Measurements from ENCODE around the gene MB.

MB gene

GRCh38 chr22:35601013-35601580 lies 16.0 kb downstream of the MB start:
- Histone ChIP-seq H3K4me1 (ENCODE audit: insufficient read depth, insufficient read length) (no peaks in the 10 kb centered on the region), H3K9ac (ENCODE audit: insufficient read length, low read depth) (no peak overlapping the region), H3K27me3 (ENCODE audit: insufficient read depth, insufficient read length) (no peaks in the 10 kb centered on the region), H3K36me3 (ENCODE audit: insufficient read depth, insufficient read length, low read length) (no peaks in the 10 kb centered on the region), H3K4me3 (ENCODE audit: insufficient read length, low read depth) (no peak overlapping the region), H3K9me3 (ENCODE audit: insufficient read depth, low read length) (no peaks in the 10 kb centered on the region)
- TF ChIP-seq ZNF274 (IDR thresholded peaks at IDR 0.05; ENCODE audit: low read depth, low read length), result no peak
- TF ChIP-seq YY1 (IDR thresholded peaks at IDR 0.05; ENCODE audit: insufficient read depth, insufficient read length), result no peak
- TF ChIP-seq SUZ12 (IDR thresholded peaks at IDR 0.05; ENCODE audit: extremely low read depth, insufficient read depth, insufficient read length), result no peak
- DNase-seq (ENCODE audit: low read depth, low spot score), result no peak

- Histone ChIP-seq H3K9me3 (ENCODE audit: insufficient read depth, low read length) (no peaks in the 10 kb centered on the region), H3K27me3 (ENCODE audit: insufficient read depth, insufficient read length) (no peaks in the 10 kb centered on the region), H3K4me1 (ENCODE audit: insufficient read depth, insufficient read length) (no peaks in the 10 kb centered on the region), H3K4me3 (ENCODE audit: insufficient read length, low read depth) (no peak overlapping the region), H3K36me3 (ENCODE audit: insufficient read depth, insufficient read length, low read length) (no peaks in the 10 kb centered on the region), H3K9ac (ENCODE audit: insufficient read length, low read depth) (no peak overlapping the region)
- DNase-seq (ENCODE audit: low read depth, low spot score), result no peak
- no peak for TF ChIP-seq ZNF274 (IDR thresholded peaks at IDR 0.05; ENCODE audit: low read depth, low read length)
- TF ChIP-seq YY1 (IDR thresholded peaks at IDR 0.05; ENCODE audit: insufficient read depth, insufficient read length), result no peak
Measured at GRCh38 chr22:35600476-35600875, 16.7 kb downstream of the MB start.

GRCh38 chr22:35599364-35599763 lies 17.8 kb downstream of the MB start:
- peaks cover under 1% of the 10 kb centered on the region for H3K4me1 ChIP-seq (ENCODE audit: insufficient read depth, insufficient read length)
- no peaks in the 10 kb centered on the region for H3K9me3 ChIP-seq (ENCODE audit: insufficient read depth, low read length)
- no peak overlapping the region for H3K4me3 ChIP-seq (ENCODE audit: insufficient read length, low read depth)
- DNase-seq (ENCODE audit: low read depth, low spot score), result no peak
- H3K9ac ChIP-seq (ENCODE audit: insufficient read length, low read depth), result no peak overlapping the region
- no peaks in the 10 kb centered on the region for H3K36me3 ChIP-seq (ENCODE audit: insufficient read depth, insufficient read length, low read length)
- no peak for TF ChIP-seq YY1 (IDR thresholded peaks at IDR 0.05; ENCODE audit: insufficient read depth, insufficient read length)
- TF ChIP-seq SUZ12 (IDR thresholded peaks at IDR 0.05; ENCODE audit: extremely low read depth, insufficient read depth, insufficient read length), result no peak
- TF ChIP-seq ZNF274 (IDR thresholded peaks at IDR 0.05; ENCODE audit: low read depth, low read length), result no peak
- no peaks in the 10 kb centered on the region for H3K27me3 ChIP-seq (ENCODE audit: insufficient read depth, insufficient read length)

GRCh38 chr22:35598396-35598710 lies 18.8 kb downstream of the MB start:
- no peaks in the 10 kb centered on the region for H3K36me3 ChIP-seq (ENCODE audit: insufficient read depth, insufficient read length, low read length)
- H3K9ac ChIP-seq (ENCODE audit: insufficient read length, low read depth), result no peak overlapping the region
- no peak overlapping the region for H3K4me3 ChIP-seq (ENCODE audit: insufficient read length, low read depth)
- no peak for DNase-seq (ENCODE audit: low read depth, low spot score)
- H3K9me3 ChIP-seq (ENCODE audit: insufficient read depth, low read length), result no peaks in the 10 kb centered on the region
- H3K4me1 ChIP-seq (ENCODE audit: insufficient read depth, insufficient read length), result peaks cover 7% of the 10 kb centered on the region
- H3K27me3 ChIP-seq (ENCODE audit: insufficient read depth, insufficient read length), result no peaks in the 10 kb centered on the region
- TF ChIP-seq SUZ12 (IDR thresholded peaks at IDR 0.05; ENCODE audit: extremely low read depth, insufficient read depth, insufficient read length) (no peak), YY1 (IDR thresholded peaks at IDR 0.05; ENCODE audit: insufficient read depth, insufficient read length) (no peak), ZNF274 (IDR thresholded peaks at IDR 0.05; ENCODE audit: low read depth, low read length) (no peak)

- TF ChIP-seq ZNF274 (IDR thresholded peaks at IDR 0.05; ENCODE audit: low read depth, low read length), result no peak
- no peak for TF ChIP-seq YY1 (IDR thresholded peaks at IDR 0.05; ENCODE audit: insufficient read depth, insufficient read length)
- no peak for TF ChIP-seq SUZ12 (IDR thresholded peaks at IDR 0.05; ENCODE audit: extremely low read depth, insufficient read depth, insufficient read length)
- Histone ChIP-seq H3K4me1 (ENCODE audit: insufficient read depth, insufficient read length) (peaks cover 7% of the 10 kb centered on the region), H3K27me3 (ENCODE audit: insufficient read depth, insufficient read length) (no peaks in the 10 kb centered on the region), H3K4me3 (ENCODE audit: insufficient read length, low read depth) (no peak overlapping the region), H3K9ac (ENCODE audit: insufficient read length, low read depth) (no peak overlapping the region), H3K9me3 (ENCODE audit: insufficient read depth, low read length) (no peaks in the 10 kb centered on the region), H3K36me3 (ENCODE audit: insufficient read depth, insufficient read length, low read length) (no peaks in the 10 kb centered on the region)
- DNase-seq (ENCODE audit: low read depth, low spot score), result no peak
Measured at GRCh38 chr22:35597692-35598395, 19.3 kb downstream of the MB start.

GRCh38 chr22:35596821-35597220 lies 20.3 kb downstream of the MB start:
- H3K36me3 ChIP-seq (ENCODE audit: insufficient read depth, insufficient read length, low read length), result no peaks in the 10 kb centered on the region
- no peaks in the 10 kb centered on the region for H3K27me3 ChIP-seq (ENCODE audit: insufficient read depth, insufficient read length)
- H3K4me3 ChIP-seq (ENCODE audit: insufficient read length, low read depth), result no peak overlapping the region
- DNase-seq (ENCODE audit: low read depth, low spot score), result no peak
- TF ChIP-seq YY1 (IDR thresholded peaks at IDR 0.05; ENCODE audit: insufficient read depth, insufficient read length) (no peak), SUZ12 (IDR thresholded peaks at IDR 0.05; ENCODE audit: extremely low read depth, insufficient read depth, insufficient read length) (no peak), ZNF274 (IDR thresholded peaks at IDR 0.05; ENCODE audit: low read depth, low read length) (no peak)
- peaks cover 10% of the 10 kb centered on the region for H3K4me1 ChIP-seq (ENCODE audit: insufficient read depth, insufficient read length)
- no peak overlapping the region for H3K9ac ChIP-seq (ENCODE audit: insufficient read length, low read depth)
- no peaks in the 10 kb centered on the region for H3K9me3 ChIP-seq (ENCODE audit: insufficient read depth, low read length)

- TF ChIP-seq SUZ12 (IDR thresholded peaks at IDR 0.05; ENCODE audit: extremely low read depth, insufficient read depth, insufficient read length), result no peak
- no peak for TF ChIP-seq YY1 (IDR thresholded peaks at IDR 0.05; ENCODE audit: insufficient read depth, insufficient read length)
- no peak for TF ChIP-seq ZNF274 (IDR thresholded peaks at IDR 0.05; ENCODE audit: low read depth, low read length)
- H3K36me3 ChIP-seq (ENCODE audit: insufficient read depth, insufficient read length, low read length), result no peaks in the 10 kb centered on the region
Measured at GRCh38 chr22:35594686-35595085, 22.4 kb downstream of the MB start.

More at GRCh38 chr22:35594686-35595085, 22.4 kb downstream of the MB start:
- Histone ChIP-seq H3K4me3 (ENCODE audit: insufficient read length, low read depth) (no peak overlapping the region), H3K4me1 (ENCODE audit: insufficient read depth, insufficient read length) (peaks cover 15% of the 10 kb centered on the region), H3K27me3 (ENCODE audit: insufficient read depth, insufficient read length) (no peaks in the 10 kb centered on the region), H3K9me3 (ENCODE audit: insufficient read depth, low read length) (no peaks in the 10 kb centered on the region), H3K9ac (ENCODE audit: insufficient read length, low read depth) (no peak overlapping the region)
- DNase-seq (ENCODE audit: low read depth, low spot score), result no peak
